ENCODE measurements around the gene CD109.

The CD109 gene

DNA sequence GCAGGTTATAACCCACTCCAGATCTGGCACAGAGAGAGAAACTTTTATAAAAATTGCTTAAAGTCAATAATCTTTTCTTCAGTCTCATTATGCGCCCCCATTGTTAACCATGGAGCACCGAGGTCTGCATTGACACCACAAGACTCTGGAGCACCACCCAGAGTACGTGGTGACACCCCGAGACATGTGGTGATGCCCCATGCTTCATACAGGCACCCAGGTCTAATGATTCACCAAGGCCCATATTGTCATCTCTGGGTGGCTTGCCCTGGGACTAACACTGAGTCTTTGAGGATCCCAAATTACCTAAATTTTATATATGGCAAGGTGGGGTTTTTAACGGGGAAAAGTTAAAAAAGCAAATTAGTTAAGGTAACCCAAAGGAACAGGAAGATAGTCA lies 31.1 kb downstream of the CD109 start:
- DNase-seq (ENCODE audit: low spot score): no peak

- DNase-seq (ENCODE audit: low spot score): no peak
Measured at GRCh38 chr6:73728548-73729205, 32.7 kb downstream of the CD109 start.

DNA sequence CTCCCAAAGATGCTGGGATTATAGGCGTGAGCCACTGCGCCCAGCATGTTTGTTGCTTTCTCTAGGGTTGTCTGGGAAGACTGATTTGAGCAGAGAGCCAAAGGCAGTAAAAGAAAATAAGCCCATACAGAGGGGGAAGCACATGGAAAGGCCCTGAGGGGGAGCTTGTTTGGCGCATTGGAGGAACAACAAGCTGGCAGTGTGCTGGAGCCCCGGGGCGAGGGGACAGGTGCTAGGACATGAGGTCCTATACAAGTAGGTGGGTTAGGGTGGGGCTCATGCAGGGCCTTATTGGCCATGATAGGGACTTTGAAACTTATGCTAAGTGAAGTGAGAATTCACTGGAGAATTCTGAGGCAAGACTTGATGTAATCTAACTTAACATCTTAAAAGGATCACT lies 35.3 kb downstream of the CD109 start:
- no peak for DNase-seq (ENCODE audit: low spot score)

DNA sequence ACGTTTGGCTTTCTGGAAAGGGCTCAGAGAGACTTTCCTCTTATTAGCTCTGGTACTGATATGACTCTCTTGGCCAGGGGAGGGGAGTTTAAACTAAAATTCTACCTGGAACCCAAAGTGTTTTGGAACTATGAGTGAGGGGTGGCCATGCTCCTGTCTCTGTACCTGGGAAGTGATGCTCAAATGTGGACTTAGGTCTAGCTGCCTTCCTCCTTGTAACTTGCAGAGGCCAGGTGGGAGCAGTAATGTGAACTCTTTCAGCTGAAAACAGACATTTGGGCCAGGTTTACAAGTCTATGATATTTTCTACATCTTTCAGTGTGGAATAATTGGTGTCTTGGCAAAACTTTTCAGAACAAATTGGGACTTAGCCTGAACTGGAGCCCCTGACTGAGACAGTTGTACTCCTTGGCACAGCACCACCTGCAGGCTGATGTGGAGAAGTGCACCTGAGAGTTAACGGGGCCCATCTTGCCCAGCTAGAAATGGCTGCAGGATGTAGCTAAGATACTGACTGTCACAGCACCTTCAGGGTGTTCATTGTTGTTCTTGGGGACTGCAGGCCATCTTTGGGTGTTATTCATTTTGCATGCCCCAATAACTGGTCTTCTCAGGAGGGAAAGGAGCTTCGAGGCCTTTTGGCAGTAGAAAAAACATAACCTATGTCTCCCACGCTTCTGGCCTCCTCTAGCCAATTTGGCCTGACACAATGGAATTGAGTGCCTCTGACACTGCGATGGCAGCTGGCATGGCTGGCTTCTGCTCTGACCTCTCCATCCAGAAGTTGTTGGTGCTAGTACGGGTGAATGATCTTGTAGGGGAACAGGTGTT lies 37.1 kb downstream of the CD109 start:
- DNase-seq (ENCODE audit: low spot score): peak; percentile 62

- DNase-seq (ENCODE audit: low spot score): no peak
Measured at GRCh38 chr6:73733791-73734190, 37.8 kb downstream of the CD109 start.

DNA sequence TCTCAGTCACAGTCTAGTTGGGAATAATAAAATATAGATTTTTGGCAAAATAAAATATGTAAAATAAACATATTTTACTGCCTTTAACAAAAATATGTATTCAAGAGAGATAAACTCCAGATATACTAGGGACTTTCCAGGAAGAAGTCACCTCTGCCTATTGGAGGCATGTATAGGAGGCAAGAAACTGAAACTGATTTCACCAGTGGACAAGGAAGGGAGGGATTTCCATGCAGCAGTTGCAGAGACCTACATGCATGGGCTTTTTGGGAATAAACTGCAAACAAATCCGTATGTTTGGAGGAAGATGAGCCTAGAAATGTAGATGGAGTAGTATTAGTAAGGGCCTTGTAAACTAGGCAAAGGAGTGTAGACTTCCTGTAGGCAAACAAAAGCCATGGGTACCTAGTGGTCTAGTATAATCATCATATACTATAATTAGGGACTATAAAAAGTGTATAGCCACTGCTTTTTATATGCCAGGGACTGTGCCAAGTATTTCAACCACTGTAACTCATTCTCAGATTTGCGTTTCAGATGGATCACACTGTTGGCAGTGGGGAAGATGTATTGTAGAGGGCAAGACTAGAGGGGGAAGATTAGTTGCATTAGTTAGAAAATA lies 38.9 kb downstream of the CD109 start:
- DNase-seq (ENCODE audit: low spot score): no peak

GRCh38 chr6:73738367-73739028 lies 42.5 kb downstream of the CD109 start:
- DNase-seq (ENCODE audit: low spot score): no peak

DNA sequence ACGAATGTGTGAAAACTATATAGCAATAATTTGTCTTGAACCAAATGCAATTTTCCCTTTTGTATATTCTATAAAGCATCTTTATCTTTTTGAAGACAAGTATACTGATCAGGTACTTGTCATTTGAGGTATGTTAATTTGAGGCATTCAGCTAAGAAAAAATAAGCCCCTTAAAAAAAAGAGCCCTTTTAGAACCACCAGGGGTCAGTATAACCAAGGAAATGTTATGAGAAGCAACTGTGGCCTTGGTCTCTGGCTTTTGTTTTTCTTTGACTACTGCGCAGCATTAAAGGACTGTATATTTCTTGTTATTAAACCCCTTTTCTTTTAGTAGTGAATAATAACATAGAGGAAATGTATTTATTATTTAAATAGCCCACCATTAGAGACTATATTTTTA lies 43.1 kb downstream of the CD109 start:
- DNase-seq (ENCODE audit: low spot score): peak; percentile 67

- no peak for DNase-seq (ENCODE audit: low spot score)
Measured at GRCh38 chr6:73742433-73742832, 46.4 kb downstream of the CD109 start.

DNA sequence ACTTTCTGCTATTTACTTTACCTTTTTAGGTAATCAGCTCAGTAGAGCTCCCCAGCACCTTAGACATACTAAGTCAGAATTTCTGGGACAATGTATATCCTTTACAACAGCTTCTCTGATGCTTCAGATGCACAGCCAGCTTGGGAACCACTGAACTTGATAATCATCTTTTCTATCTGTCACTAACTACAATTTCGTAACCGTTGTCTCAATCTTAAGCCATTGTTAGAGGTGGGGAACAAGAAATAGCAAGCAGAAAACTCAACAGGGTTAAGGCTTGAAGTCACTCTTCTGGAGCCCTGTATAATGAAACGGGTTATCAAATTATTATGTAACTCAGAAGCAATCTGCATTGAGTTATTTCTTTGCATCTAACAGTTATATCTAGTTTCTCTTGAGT lies 47.1 kb downstream of the CD109 start:
- DNase-seq (ENCODE audit: low spot score): no peak

GRCh38 chr6:73743556-73743955 lies 47.6 kb downstream of the CD109 start:
- DNase-seq (ENCODE audit: low spot score): no peak

DNA sequence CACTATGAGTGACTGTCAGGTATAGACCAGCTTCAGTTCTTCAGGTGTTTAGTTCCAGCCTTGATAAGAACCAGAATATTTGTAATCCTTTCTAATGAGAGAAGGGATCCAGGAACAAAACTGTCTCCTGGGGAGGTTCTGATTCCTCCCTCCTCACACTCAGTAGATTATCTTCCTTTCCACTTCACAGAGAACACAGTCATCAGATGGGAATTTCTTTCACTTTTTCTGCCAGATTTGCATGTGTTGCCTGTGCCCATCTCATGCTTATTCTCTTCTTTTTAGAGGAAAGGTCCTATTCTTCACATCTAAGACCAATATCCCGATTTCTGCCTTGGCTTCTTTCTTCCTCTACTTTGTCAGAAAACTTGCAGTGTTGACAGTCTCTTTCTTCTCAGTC lies 50.8 kb downstream of the CD109 start:
- no peak for DNase-seq (ENCODE audit: low spot score)

DNA sequence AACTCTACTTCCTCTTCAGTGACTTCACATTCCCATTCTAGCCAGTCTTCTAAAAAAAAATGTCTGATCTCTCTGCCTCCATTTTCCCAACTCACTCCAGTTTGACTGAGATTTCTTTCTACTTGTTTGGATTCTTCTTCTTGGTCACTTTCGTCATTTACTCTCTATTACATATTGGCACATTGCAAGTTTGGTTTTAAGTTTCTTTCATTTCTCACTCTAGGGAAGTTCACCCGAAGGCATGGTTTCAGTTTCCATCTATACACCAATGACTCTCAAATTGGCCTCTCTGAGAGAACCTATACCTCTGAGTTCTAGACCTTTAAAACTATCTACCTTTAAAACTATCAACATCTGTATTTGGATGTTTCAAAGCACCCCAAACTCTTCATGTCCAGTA lies 51.3 kb downstream of the CD109 start:
- DNase-seq (ENCODE audit: low spot score): no peak

GRCh38 chr6:73752943-73753342 lies 56.9 kb downstream of the CD109 start:
- DNase-seq (ENCODE audit: low spot score): no peak

DNA sequence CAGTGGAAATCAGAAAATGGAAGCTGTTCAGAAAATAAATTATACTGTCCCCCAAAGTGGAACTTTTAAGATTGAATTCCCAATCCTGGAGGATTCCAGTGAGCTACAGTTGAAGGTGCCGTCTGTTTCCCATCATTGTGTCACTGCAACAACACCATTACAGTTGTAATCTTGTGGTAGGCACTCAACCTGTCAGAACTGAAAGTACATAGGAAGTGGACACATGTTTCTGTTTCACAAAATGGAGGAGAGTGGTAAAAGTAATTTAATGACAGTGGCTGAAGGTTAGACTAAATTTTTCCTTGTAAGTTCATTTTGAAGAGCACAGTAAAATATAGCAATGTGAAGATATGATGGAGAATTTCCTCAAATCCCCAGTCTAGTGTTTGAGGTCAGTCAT lies 70.0 kb downstream of the CD109 start:
- DNase-seq (ENCODE audit: low spot score): no peak

- DNase-seq (ENCODE audit: low spot score): no peak
Measured at GRCh38 chr6:73768558-73768957, 72.6 kb downstream of the CD109 start.

DNA sequence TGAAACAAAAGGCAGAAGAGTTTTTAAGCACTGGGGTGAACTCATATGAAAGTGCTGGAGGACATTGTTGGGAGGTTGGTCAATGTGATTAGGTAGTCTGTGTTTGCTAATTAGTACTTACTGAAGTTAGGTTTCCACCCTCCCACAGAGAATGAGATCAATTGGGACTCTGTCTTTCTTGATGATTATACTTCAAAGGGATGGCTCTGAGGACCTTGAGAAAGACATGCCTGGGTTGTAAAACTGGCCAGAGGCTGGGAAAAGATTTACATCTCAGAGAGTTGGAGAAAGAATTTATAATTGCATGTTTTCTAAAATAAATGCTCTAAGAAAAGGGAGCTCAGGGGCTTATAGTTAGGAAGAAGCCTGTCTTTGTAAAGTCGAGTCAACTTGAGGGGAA lies 74.0 kb downstream of the CD109 start:
- DNase-seq (ENCODE audit: low spot score): no peak

DNA sequence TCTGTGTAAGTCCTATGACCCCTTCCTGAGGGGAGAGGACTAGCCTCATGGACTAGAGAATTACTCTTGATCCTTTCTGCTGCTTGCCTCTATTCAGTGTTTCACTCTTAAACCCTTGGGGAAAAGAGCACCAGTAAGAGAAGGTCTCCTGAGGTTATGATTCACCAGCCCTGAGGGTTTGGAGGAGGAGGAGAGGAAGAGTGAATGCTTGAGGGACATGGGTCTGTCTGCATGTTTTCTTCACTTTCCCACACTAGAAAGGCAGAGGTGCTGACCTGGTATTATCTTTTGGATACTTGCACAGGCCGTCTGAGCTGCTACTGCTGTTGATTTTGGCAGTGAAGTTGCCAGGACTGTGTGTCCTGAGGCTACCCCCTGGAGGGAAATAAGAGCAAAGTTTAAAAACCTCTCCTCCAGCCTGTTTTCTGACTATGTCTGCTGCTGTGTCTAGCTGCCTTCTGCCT lies 78.3 kb downstream of the CD109 start:
- no peak for DNase-seq (ENCODE audit: low spot score)

DNA sequence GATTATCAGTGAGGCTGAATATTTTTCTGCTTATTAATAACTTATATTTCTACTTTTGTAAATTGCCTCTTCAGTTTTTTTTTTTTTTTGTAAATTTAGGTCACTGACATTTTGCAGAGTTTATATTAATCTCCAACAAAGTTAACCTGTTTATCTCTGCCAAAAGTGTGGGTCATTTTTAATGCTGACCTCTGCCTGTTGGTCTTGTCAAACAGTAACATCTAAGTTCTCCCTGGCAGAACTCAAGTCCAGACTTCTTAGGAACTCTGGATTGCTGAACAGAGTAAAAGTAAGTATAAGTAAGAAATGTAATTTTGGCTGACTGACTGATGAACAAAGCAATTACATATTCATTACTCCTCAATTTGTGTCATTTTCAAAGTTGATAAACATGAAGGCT lies 83.9 kb downstream of the CD109 start:
- DNase-seq (ENCODE audit: low spot score): no peak

DNA sequence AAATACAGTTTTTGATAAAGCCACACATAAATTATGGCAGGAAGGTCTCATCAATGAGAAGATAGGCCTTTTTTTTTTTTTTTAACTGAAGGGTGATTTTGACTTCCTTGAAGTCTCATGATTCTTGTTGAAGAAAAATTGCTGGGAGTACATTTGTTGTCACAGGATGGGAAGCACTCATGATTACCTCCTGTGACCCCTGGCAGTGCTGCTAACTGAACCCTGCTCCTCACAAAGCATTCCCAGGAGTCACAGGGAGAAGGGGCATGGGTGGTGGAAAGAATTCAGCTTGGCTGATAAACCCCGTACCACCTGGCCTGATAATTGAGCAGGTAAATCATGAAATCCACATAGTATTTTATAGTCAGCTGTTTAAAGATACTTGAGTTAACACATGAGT lies 86.9 kb downstream of the CD109 start:
- DNase-seq (ENCODE audit: low spot score): no peak

DNA sequence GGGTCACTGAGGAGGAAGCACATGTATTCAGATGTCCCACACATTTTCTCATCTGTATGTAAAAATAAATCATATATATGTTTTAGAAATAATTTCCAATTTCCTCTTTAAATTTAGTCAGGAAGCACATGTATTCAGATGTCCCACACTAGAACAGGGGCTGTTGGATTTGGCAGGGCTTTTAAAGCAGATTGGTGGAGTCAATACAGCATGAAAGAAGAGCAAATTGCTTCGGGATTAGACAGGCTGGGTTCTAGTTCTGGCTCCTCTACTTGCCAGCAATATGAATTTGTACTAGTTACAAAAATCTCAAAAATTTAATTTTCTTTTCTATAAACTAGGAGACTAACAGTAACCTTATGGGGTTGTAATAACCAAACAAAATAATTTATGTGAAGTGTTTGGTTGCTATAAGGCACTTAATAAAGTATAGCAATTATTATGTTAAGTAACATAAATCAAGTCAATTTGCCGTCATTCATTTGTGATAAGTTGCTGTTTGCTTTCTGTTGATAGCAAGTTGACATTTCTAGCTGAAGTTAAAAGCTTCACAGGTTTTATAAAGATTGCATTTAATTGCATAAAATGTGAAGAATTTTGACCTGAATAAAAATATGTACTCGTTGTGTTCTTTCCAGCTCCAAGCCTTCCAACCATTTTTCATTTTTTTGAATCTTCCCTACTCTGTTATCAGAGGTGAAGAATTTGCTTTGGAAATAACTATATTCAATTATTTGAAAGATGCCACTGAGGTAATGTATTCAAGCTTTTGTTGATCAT lies 88.9 kb downstream of the CD109 start:
- no peak for DNase-seq (ENCODE audit: low spot score)

GRCh38 chr6:73790574-73790973 lies 94.6 kb downstream of the CD109 start:
- no peak for DNase-seq (ENCODE audit: low spot score)
